Transverse colon (tissue), 4 donors: ENCODE measurements around the gene NPAS3. TPM values are rescaled to one million over a fixed set of nuclear protein-coding genes. Genes with fewer than 3 reads are reported as not detected.

Source experiments
- DNase-seq: peaks from one replicate; pipeline ENCODE4 v3.0.0-alpha.2; 2019
- H3K27ac ChIP-seq, 4 donors: fragments of 200-600 bp; sonication (generic); 2 replicates each; pipeline ENCODE4 v1.5.1; 2016 to 2018; ENCODE audit warnings: inconsistent platforms in 4 of 4
- H3K27me3 ChIP-seq: fragments of 200-600 bp; sonication (generic); 2 replicates; pipeline ENCODE4 v1.5.1; 2017; ENCODE audit warnings: inconsistent platforms
- H3K36me3 ChIP-seq, 4 donors: fragments of 200-600 bp; sonication (generic); 2 replicates each; pipeline ENCODE4 v1.5.1; 2017 to 2019; ENCODE audit warnings: inconsistent platforms in 4 of 4
- H3K4me1 ChIP-seq, 4 donors: fragments of 200-600 bp; sonication (generic); 2 replicates each; pipeline ENCODE4 v1.5.1; 2017 to 2020; ENCODE audit warnings: inconsistent platforms in 4 of 4
- H3K4me3 ChIP-seq, 4 donors: fragments of 200-600 bp; sonication (generic); 1 replicate in 1 of 4; 2 replicates in 3 of 4; pipeline versions ENCODE4 v1.5.1 to v1.6.1; 2017 to 2019; ENCODE audit warnings: inconsistent platforms in 4 of 4
- H3K9me3 ChIP-seq, 2 donors: fragments of 200-600 bp; sonication (generic); 2 replicates each; pipeline ENCODE4 v1.5.1; 2017 to 2019; ENCODE audit warnings: inconsistent platforms in 2 of 2
- EP300 ChIP-seq: sonication (generic); formaldehyde crosslinking; IDR thresholded peaks from one replicate; pipeline ENCODE4 v1.6.1; 2017; ENCODE audit warnings: antibody characterized with exemption, low read depth
- POLR2A ChIP-seq: fragments of 450-650 bp; IDR thresholded peaks from one replicate; pipeline ENCODE4 v1.6.1; 2016; ENCODE audit warnings: antibody characterized with exemption, mild to moderate bottlenecking, moderate library complexity
- POLR2AphosphoS5 ChIP-seq, 3 donors: sonication (generic); formaldehyde crosslinking; IDR thresholded peaks; one replicate each; pipeline ENCODE4 v1.6.1; 2016; ENCODE audit warnings: antibody characterized with exemption in 3 of 3
- WGBS, 2 donors: methylation state at CpG; one replicate each; pipeline ENCODE4 v1.1.5; 2018; ENCODE audit warnings: low coverage in 1 of 2; 5-methylcytosine and 5-hydroxymethylcytosine counted together
- in situ Hi-C, 4 donors: fragments of 200-750 bp; cut with MboI; loops; one replicate each; pipeline versions ENCODE4 v1.15.0 to v1.15.1; 2017; ENCODE audit warnings: low sequenced_read_pairs in 3 of 4, low pct_ligation_motif_present in 1 of 4, low pct_unique_long_range_greater_than_20kb in 1 of 4
- intact Hi-C: fragments of 100-400 bp; cut with DNase I; formaldehyde crosslinking; loops from one replicate; pipeline ENCODE4 v1.15.1; 2023; ENCODE audit warnings: low total_unique reads
- total RNA-seq, 4 donors: library from RNA; depleted of rRNA; stranded (reverse); fragments of >200 nt; gene quantifications; one replicate each; pipeline ENCODE4 v1.1.0, GENCODE V29; 2016
- TF ChIP-seq, protein P1 (sequence below), 5 experiments: fragments of 200-600 bp in 3 of 5; fragments of 450-650 bp in 2 of 5; sonication (generic) in 3 of 5; IDR thresholded peaks; 1 replicate in 2 of 5; 2 replicates in 3 of 5; pipeline ENCODE4 v1.5.1; 2016 to 2017; ENCODE audit warnings: antibody characterized with exemption in 5 of 5, inconsistent platforms in 3 of 5, mild to moderate bottlenecking in 2 of 5, moderate library complexity in 1 of 5

NPAS3 gene
- total RNA-seq, 4 donors from 2014 or later, result 0.96 to 6.4 (median 1.8) TPM

DNA sequence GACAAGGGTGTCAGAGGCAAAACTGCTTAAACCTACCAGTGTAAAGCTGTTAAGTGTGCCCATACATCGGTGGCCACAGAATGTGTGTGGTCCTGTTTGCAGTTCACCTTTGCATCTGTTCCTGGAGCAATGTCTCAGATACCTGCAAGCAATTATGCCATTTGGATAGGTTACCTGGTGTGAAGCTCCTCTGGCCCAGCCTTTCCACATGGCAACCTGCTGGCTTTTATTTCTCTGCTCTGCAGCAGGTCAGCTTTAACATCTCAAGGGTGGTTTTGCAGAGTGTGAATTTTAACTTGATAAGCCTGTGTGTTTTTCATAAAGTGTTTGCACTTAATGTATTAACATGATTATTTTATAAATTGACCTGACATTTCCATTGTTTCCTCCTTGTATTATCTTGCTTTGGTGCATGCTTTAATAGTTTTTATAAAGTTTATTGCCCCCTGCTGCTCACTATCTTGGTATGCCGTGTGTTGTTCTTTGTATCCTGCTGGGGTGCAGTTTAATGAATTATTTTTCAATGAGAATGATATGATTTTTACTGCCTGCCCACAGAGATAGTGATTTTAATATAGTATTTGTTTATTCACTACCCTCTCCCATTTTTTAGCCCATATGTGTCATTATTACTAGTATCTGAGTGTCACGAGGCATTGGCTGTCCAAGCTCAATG is 403.8 kb downstream of the NPAS3 start:
- in situ Hi-C loops, result no loop called here
- no peaks in the 10 kb centered on the region for H3K4me1 ChIP-seq
- H3K4me3 ChIP-seq, result no peak overlapping the region
- no peak for TF ChIP-seq POLR2A
- TF ChIP-seq POLR2AphosphoS5 (IDR thresholded peaks at IDR 0.05), result no peak
- TF ChIP-seq EP300, result no peak
- TF ChIP-seq, protein P1, sequence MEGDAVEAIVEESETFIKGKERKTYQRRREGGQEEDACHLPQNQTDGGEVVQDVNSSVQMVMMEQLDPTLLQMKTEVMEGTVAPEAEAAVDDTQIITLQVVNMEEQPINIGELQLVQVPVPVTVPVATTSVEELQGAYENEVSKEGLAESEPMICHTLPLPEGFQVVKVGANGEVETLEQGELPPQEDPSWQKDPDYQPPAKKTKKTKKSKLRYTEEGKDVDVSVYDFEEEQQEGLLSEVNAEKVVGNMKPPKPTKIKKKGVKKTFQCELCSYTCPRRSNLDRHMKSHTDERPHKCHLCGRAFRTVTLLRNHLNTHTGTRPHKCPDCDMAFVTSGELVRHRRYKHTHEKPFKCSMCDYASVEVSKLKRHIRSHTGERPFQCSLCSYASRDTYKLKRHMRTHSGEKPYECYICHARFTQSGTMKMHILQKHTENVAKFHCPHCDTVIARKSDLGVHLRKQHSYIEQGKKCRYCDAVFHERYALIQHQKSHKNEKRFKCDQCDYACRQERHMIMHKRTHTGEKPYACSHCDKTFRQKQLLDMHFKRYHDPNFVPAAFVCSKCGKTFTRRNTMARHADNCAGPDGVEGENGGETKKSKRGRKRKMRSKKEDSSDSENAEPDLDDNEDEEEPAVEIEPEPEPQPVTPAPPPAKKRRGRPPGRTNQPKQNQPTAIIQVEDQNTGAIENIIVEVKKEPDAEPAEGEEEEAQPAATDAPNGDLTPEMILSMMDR (IDR thresholded peaks at IDR 0.05), result no peak
- WGBS, 2 donors, result 65 to 81% methylated on average over 2 to 3 of the region's 3 CpGs
- no peak for DNase-seq
- no peaks in the 10 kb centered on the region for H3K9me3 ChIP-seq
- H3K36me3 ChIP-seq, result no peaks in the 10 kb centered on the region
- intact Hi-C loops, result no loop called here
- H3K27me3 ChIP-seq, result no peaks in the 10 kb centered on the region
- no peak overlapping the region for H3K27ac ChIP-seq

GRCh38 chr14:33343016-33343415 is 404.3 kb downstream of the NPAS3 start:
- H3K27ac ChIP-seq, result no peak overlapping the region
- intact Hi-C loops (no loop called here), in situ Hi-C loops (no loop called here)
- 58 to 76% methylated on average over 3 of the region's 3 CpGs for WGBS, 2 donors
- H3K36me3 ChIP-seq, result no peaks in the 10 kb centered on the region
- no peaks in the 10 kb centered on the region for H3K9me3 ChIP-seq
- no peak overlapping the region for H3K4me3 ChIP-seq
- TF ChIP-seq, protein P1 (IDR thresholded peaks at IDR 0.05), result no peak
- TF ChIP-seq EP300, result no peak
- TF ChIP-seq POLR2A, result no peak
- no peak for TF ChIP-seq POLR2AphosphoS5 (IDR thresholded peaks at IDR 0.05)
- DNase-seq, result no peak
- no peaks in the 10 kb centered on the region for H3K27me3 ChIP-seq
- no peaks in the 10 kb centered on the region for H3K4me1 ChIP-seq

GRCh38 chr14:33347796-33348195 is 409.1 kb downstream of the NPAS3 start:
- TF ChIP-seq POLR2AphosphoS5 (IDR thresholded peaks at IDR 0.05) (no peak), EP300 (no peak), POLR2A (no peak)
- TF ChIP-seq, protein P1 (IDR thresholded peaks at IDR 0.05), result no peak
- intact Hi-C loops (no loop called here), in situ Hi-C loops (no loop called here)
- H3K4me1 ChIP-seq, result no peaks in the 10 kb centered on the region
- WGBS, 2 donors, result 54 to 81% methylated on average over 1 of the region's 1 CpG
- no peak for DNase-seq
- H3K9me3 ChIP-seq, result no peaks in the 10 kb centered on the region
- no peak overlapping the region for H3K4me3 ChIP-seq
- H3K27me3 ChIP-seq, result no peaks in the 10 kb centered on the region
- H3K36me3 ChIP-seq, result no peaks in the 10 kb centered on the region
- no peak overlapping the region for H3K27ac ChIP-seq

DNA sequence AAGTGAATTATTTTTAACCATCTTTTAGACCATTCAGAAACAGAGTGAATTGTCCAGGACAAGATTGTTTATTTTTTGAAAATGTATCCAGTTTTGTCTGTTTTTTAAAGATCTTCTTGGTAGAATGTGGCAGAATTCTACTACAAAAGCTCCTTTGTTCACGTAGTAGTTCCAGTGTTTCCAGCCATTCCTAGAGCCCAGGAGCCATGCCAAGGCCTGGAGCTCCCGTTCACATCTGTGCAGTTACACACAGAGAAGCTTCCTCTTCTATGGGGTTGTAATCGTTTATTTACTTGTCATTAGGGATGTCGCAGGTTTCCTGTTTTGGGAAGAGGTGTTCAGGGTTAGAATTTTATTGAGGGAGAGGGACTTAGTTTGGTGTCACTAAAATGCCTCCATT is 409.8 kb downstream of the NPAS3 start:
- Histone ChIP-seq H3K27ac (no peak overlapping the region), H3K4me3 (no peak overlapping the region), H3K36me3 (no peaks in the 10 kb centered on the region), H3K4me1 (no peaks in the 10 kb centered on the region), H3K9me3 (no peaks in the 10 kb centered on the region), H3K27me3 (no peaks in the 10 kb centered on the region)
- WGBS, 2 donors, result 77 to 85% methylated on average over 3 to 4 of the region's 4 CpGs
- intact Hi-C loops (no loop called here), in situ Hi-C loops (no loop called here)
- TF ChIP-seq EP300, result no peak
- no peak for TF ChIP-seq POLR2AphosphoS5 (IDR thresholded peaks at IDR 0.05)
- TF ChIP-seq POLR2A, result no peak
- TF ChIP-seq, protein P1 (IDR thresholded peaks at IDR 0.05), result no peak
- DNase-seq, result no peak
